SH-SY5Y (cell line): ENCODE results near the gene SLC22A2.

ENCODE experiments used
- GATA2 ChIP-seq: IDR thresholded peaks from 2 replicates; pipeline ENCODE4 v1.6.1; 2011; ENCODE audit warnings: mild to moderate bottlenecking, low read depth, low read length
- GATA3 ChIP-seq: IDR thresholded peaks from 2 replicates; pipeline ENCODE4 v1.6.1; 2011; ENCODE audit warnings: low read depth, mild to moderate bottlenecking, low read length, moderate library complexity

Gene SLC22A2

GRCh38 chr6:160247457-160247883 is 11.2 kb downstream of the SLC22A2 start:
- TF ChIP-seq GATA3 (no peak), GATA2 (no peak)

- no peak for TF ChIP-seq GATA2
- no peak for TF ChIP-seq GATA3
Observed at GRCh38 chr6:160240691-160241084, 17.9 kb downstream of the SLC22A2 start.

GRCh38 chr6:160239929-160240690 is 18.5 kb downstream of the SLC22A2 start:
- TF ChIP-seq GATA3: no peak
- no peak for TF ChIP-seq GATA2

GRCh38 chr6:160238761-160239751 is 19.6 kb downstream of the SLC22A2 start:
- no peak for TF ChIP-seq GATA2
- no peak for TF ChIP-seq GATA3

- TF ChIP-seq GATA2 (no peak), GATA3 (no peak)
Observed at GRCh38 chr6:160238278-160238711, 20.3 kb downstream of the SLC22A2 start.

- TF ChIP-seq GATA3 (no peak), GATA2 (no peak)
Observed at GRCh38 chr6:160227769-160228161, 30.9 kb downstream of the SLC22A2 start.

- TF ChIP-seq GATA2: no peak
- TF ChIP-seq GATA3: no peak
Observed at GRCh38 chr6:160227038-160227768, 31.4 kb downstream of the SLC22A2 start.

- no peak for TF ChIP-seq GATA2
- no peak for TF ChIP-seq GATA3
Observed at GRCh38 chr6:160226118-160226591, 32.5 kb downstream of the SLC22A2 start.

- TF ChIP-seq GATA2: no peak
- no peak for TF ChIP-seq GATA3
Observed at GRCh38 chr6:160224639-160225237, 33.9 kb downstream of the SLC22A2 start.

GRCh38 chr6:160222491-160222890 is 36.1 kb downstream of the SLC22A2 start:
- TF ChIP-seq GATA2 (no peak), GATA3 (no peak)

- no peak for TF ChIP-seq GATA2
- TF ChIP-seq GATA3: no peak
Observed at GRCh38 chr6:160221918-160222317, 36.7 kb downstream of the SLC22A2 start.

GRCh38 chr6:160221423-160221822 is 37.2 kb downstream of the SLC22A2 start:
- TF ChIP-seq GATA2 (no peak), GATA3 (no peak)

GRCh38 chr6:160218810-160219209 is 39.8 kb downstream of the SLC22A2 start:
- TF ChIP-seq GATA3: no peak
- no peak for TF ChIP-seq GATA2

GRCh38 chr6:160217863-160218262 is 40.8 kb downstream of the SLC22A2 start:
- TF ChIP-seq GATA2 (no peak), GATA3 (no peak)
